NCI-H1417 treated with DMSO at 0.1 percent for 48 hours (cell line): Measurements from ENCODE around the gene TPBGL.

Experiments
- DNase-seq: peaks from one replicate; lab custom pipeline; 2025; lab: John Stamatoyannopoulos, UW

Gene TPBGL

GRCh38 chr11:75240311-75241035 lies at the start of gene TPBGL:
TPBGL (plus strand) TSS chr11:75240774; CDS start chr11:75241050, 276 bp downstream.
- no peak for DNase-seq

- DNase-seq, result no peak
Observed at GRCh38 chr11:75191330-75191717, 49.2 kb upstream of the TPBGL start.

DNA sequence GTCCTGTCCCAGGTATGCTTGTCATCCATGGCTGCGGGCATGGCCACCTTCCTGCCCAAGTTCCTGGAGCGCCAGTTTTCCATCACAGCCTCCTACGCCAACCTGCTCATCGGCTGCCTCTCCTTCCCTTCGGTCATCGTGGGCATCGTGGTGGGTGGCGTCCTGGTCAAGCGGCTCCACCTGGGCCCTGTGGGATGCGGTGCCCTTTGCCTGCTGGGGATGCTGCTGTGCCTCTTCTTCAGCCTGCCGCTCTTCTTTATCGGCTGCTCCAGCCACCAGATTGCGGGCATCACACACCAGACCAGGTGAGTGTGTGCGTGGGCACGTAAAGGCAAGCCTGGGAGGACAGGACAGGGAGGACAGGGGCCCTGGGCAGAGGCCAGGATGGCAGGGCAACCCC lies 47.3 kb upstream of the TPBGL start:
- no peak for DNase-seq

GRCh38 chr11:75193711-75194110 lies 46.9 kb upstream of the TPBGL start:
- DNase-seq, result no peak

GRCh38 chr11:75194147-75194546 lies 46.4 kb upstream of the TPBGL start:
- DNase-seq, result no peak

GRCh38 chr11:75195167-75195962 lies 45.2 kb upstream of the TPBGL start:
- DNase-seq, result no peak

- no peak for DNase-seq
Observed at GRCh38 chr11:75196426-75196825, 44.1 kb upstream of the TPBGL start.

GRCh38 chr11:75197512-75198277 lies 42.9 kb upstream of the TPBGL start:
- no peak for DNase-seq

DNA sequence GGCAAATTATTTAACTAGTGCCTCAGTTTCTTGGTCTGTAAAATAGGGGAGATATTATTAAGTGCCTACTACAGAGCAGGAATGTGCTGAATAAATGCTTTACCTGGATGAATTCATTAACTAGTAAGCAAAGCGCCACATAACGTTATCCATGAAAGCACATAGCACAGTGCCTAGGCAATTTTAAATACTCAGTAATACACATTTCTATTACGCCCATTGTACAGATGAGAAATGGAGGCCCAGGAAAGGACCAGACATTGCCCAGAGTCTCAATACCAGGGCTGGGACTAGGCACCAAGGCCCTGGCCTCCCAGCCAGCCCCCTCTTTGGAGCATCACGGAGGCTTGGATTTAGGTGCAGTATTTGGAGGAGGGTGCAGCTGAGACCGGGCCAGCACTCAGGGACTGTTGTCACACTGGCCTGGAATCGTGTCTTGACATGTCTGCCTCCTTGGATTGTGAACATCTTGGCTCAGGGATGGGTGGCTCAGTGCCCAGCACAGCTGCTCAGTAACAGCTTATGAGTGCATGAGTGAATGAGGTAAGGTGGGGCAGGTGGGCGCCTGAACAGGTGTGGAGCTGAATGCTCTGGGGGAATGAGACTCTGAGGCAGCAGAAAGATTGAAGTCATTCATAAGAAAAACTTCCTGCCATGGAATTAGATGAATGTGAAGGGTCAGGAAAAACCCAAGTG lies 42.1 kb upstream of the TPBGL start:
- DNase-seq, result no peak

DNA sequence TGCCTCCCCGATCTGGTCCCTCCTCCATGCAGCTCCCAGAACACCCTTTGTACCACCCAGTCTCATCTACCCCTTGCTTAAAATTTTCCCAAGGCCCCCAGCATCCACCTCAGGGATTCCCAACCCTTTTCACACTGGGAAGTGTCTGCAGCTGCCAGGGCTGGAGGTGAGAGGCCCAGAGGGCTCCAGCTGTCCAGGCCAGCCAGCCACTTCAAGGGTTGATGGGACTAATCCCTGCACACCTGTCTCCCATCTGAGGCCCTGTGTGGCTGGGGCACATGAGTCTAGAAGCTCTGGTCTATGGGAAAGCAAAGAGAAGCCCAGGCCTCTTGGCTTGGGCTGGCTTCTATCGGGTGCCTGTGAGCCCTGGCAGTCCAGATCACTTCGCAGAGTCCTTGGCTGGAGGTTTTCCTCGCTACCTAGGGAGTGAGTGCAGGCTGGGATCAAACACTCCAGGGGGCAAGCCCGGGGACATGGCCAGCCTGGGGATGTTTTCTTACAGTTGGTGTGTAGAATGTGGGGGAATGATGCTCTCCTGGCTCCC lies 41.1 kb upstream of the TPBGL start:
- DNase-seq, result no peak

DNA sequence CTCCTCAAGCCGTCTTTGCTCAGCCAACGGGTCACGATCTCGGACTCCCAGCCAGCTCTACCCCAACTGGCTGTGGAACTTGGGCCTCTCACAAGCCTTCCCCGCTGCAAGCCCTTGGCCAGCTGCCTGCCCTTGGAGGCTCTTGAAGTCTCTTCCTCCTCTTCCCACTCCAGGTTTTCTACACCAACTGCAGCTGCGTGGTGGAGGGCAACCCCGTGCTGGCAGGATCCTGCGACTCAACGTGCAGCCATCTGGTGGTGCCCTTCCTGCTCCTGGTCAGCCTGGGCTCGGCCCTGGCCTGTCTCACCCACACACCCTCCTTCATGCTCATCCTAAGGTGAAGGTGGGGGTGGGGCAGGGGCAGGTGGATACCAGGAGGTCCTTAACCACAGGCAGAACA lies 40.5 kb upstream of the TPBGL start:
- no peak for DNase-seq

DNA sequence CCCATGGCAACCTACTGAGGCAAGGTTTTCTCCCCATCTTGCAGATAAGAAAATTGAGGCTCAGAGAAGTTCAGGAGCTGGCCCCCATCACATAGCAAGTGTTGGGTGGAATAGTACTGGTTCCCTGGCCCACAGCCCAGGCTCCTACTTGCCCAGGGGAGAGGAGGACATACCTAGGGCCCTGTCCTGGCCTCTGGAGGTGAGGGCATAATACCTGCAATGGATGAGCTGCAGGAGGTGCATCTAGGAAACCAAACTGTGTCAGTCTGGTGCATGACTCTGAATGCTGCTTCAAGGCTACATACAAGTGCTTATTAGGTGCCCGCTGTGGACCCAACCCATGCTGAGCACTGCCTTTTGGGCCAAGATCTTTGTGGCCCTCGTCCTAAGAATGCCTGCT lies 40.0 kb upstream of the TPBGL start:
- no peak for DNase-seq

DNA sequence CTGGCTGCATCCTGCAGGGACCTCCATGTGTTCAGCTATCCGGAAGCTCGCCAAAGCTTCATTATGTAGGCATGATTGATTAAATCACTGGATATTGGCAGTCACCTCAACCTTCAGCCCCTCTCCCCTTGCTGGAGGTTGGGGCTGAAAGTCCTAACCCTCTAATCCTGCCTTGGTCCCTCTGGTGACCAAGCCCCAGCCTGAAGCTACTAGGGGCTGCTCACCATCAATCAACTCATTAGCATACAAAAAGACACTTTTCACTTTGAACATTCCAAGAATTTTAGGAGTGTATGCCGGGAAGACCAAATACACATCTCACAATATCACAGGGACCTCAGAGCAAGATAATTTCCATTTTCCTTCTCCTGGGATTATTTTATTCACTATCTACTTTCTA lies 38.8 kb upstream of the TPBGL start:
- DNase-seq, result no peak

DNA sequence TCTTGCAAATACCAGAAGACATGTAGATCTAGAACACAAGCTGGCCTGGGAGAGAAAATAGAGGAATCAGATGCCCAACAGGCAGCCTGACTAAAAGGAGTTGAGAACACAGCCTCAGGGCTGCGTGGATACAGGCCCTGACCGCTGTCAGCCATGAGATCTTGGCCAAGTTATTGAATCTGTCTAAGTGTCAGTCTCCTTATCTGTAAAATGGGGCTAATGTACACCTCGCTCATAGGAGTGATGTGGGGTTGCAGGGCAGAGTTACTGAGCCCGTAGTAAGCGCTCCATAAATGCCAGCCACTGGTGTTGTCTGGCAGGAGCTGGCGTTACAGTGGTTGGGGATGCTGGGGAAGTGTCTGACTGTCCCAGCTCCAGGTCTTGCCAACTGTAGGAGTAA lies 38.4 kb upstream of the TPBGL start:
- no peak for DNase-seq

- DNase-seq, result no peak
Observed at GRCh38 chr11:75203138-75203537, 37.4 kb upstream of the TPBGL start.

- no peak for DNase-seq
Observed at GRCh38 chr11:75203641-75204011, 36.9 kb upstream of the TPBGL start.

DNA sequence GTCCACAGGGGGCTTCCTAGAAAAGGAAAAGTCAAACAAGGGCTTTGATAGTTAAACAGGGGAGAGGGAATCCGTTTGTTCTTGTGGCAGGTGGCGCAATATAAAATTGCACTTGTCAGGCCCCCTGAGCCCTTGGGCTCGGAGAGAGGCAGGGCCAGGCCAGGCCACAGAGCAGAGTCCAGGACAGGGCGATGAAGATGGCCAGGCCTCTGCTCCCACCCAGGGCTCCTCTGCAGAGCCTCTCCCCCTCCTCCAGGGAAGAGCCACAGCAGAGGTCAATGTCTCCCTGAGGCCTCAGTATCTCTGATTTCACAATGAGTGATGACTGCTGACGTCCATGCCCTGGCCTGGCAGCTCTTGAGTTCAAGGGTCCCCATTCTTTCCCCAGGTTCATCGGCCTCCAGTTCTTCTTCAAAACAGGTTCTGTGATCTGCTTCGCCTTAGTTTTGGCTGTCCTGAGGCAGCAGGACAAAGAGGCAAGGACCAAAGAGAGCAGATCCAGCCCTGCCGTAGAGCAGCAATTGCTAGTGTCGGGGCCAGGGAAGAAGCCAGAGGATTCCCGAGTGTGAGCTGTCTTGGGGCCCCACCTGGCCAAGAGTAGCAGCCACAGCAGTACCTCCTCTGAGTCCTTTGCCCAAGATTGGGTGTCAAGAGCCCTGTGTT lies 36.4 kb upstream of the TPBGL start:
- no peak for DNase-seq

- DNase-seq, result no peak
Observed at GRCh38 chr11:75204685-75205563, 35.6 kb upstream of the TPBGL start.

- no peak for DNase-seq
Observed at GRCh38 chr11:75205564-75206020, 35.0 kb upstream of the TPBGL start.

DNA sequence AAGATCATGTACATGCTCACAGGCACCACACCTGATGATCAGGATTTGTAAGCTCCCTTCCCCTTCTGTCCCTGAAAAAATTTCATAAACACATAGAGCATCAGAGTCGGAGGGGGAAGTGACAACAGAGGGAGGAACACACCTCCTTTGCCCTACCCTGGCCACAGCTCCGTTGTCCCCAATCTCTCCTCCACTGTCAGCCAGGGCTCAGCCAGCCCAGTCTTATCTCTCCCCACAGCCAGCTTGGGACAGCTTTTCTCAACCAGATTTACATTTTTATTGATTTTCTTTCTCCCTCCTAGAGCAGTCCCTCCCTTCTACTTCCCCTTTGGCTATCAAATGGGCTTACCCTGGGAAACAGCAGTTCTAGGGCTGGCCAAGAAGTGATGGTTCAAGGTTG lies 32.1 kb upstream of the TPBGL start:
- DNase-seq, result no peak
